Measurements from ENCODE around the gene GMDS.

DNA sequence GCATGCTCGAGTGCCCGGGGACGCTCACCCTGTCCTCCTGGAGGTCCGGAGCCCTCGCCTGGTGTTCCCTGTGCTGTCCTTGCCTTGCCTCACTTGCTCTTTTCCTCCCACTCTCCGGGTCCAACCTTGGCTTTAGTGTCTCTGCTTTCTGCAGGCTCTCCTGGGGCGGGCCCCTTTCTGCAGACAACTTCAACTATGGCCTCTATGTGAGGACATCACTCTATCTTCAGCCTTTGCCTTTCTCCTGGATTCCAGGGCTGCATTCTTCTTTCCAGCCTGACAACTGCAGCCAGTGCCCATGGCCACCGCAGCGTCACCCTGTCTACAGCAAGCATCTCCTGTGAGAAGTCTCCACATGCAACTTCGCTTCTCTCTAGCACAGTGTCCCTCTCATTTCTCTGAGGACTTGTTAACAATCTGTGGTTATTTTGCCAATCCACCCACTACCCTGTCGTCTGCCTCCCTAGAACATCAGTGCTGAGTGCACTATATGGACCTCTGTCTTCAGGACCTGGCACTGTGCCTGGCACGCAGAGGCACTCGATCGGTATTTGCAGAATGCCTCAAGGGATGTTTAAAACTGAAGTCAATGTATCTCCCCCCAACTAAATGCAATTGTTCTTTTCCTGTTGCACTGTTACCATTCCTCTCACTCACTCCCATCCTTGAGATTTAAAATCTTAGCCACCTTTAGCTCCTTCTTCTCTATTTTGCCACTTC, 599.8 kb downstream of the GMDS start:
- TF ChIP-seq, protein P1, sequence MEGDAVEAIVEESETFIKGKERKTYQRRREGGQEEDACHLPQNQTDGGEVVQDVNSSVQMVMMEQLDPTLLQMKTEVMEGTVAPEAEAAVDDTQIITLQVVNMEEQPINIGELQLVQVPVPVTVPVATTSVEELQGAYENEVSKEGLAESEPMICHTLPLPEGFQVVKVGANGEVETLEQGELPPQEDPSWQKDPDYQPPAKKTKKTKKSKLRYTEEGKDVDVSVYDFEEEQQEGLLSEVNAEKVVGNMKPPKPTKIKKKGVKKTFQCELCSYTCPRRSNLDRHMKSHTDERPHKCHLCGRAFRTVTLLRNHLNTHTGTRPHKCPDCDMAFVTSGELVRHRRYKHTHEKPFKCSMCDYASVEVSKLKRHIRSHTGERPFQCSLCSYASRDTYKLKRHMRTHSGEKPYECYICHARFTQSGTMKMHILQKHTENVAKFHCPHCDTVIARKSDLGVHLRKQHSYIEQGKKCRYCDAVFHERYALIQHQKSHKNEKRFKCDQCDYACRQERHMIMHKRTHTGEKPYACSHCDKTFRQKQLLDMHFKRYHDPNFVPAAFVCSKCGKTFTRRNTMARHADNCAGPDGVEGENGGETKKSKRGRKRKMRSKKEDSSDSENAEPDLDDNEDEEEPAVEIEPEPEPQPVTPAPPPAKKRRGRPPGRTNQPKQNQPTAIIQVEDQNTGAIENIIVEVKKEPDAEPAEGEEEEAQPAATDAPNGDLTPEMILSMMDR (IDR thresholded peaks at IDR 0.05) = no peak
- no peak for TF ChIP-seq POLR2A (IDR thresholded peaks at IDR 0.05)
